ENCODE measurements around the gene TTC13. TPM values are rescaled to one million over a fixed set of nuclear protein-coding genes. Genes with fewer than 3 reads are reported as not detected.

The TTC13 gene
- total RNA-seq, 1 donor from 2014 or later: 18.6 TPM

- Histone ChIP-seq H3K36me3 (peaks cover 24% of the 10 kb centered on the region), H3K27me3 (no peaks in the 10 kb centered on the region), H3K4me1 (peaks cover 10% of the 10 kb centered on the region), H3K27ac (no peak overlapping the region), H3K4me3 (no peak overlapping the region), H3K9me3 (no peaks in the 10 kb centered on the region)
- DNase-seq: no peak
- intact Hi-C loops (cut with DNase I): no loop called here
- TF ChIP-seq CTCF (IDR thresholded peaks at IDR 0.05): no peak
- no peak for ATAC-seq
Observed at GRCh38 chr1:230940848-230941247, 37.8 kb downstream of the TTC13 start.

GRCh38 chr1:230939806-230940489, 38.7 kb downstream of the TTC13 start:
- Histone ChIP-seq H3K36me3 (peaks cover 21% of the 10 kb centered on the region), H3K27ac (no peak overlapping the region), H3K4me3 (no peak overlapping the region), H3K4me1 (peaks cover 10% of the 10 kb centered on the region), H3K9me3 (no peaks in the 10 kb centered on the region), H3K27me3 (no peaks in the 10 kb centered on the region)
- intact Hi-C loops (cut with DNase I): no loop called here
- DNase-seq (no peak), ATAC-seq (no peak)
- TF ChIP-seq CTCF (IDR thresholded peaks at IDR 0.05): no peak

GRCh38 chr1:230938924-230939368, 39.7 kb downstream of the TTC13 start:
- intact Hi-C loops (cut with DNase I): no loop called here
- H3K36me3 ChIP-seq: peaks cover 14% of the 10 kb centered on the region
- H3K27me3 ChIP-seq: no peaks in the 10 kb centered on the region
- H3K27ac ChIP-seq: no peak overlapping the region
- DNase-seq (no peak), ATAC-seq (no peak)
- TF ChIP-seq CTCF (IDR thresholded peaks at IDR 0.05): no peak
- H3K9me3 ChIP-seq: no peaks in the 10 kb centered on the region
- peaks cover 10% of the 10 kb centered on the region for H3K4me1 ChIP-seq
- H3K4me3 ChIP-seq: no peak overlapping the region

GRCh38 chr1:230937371-230937770, 41.3 kb downstream of the TTC13 start:
- Histone ChIP-seq H3K27ac (no peak overlapping the region), H3K9me3 (no peaks in the 10 kb centered on the region), H3K27me3 (no peaks in the 10 kb centered on the region), H3K4me3 (no peak overlapping the region), H3K36me3 (peaks cover 3% of the 10 kb centered on the region), H3K4me1 (peaks cover 10% of the 10 kb centered on the region)
- intact Hi-C loops (cut with DNase I): no loop called here
- DNase-seq (no peak), ATAC-seq (no peak)
- no peak for TF ChIP-seq CTCF (IDR thresholded peaks at IDR 0.05)

GRCh38 chr1:230936475-230936874, 42.2 kb downstream of the TTC13 start:
- Histone ChIP-seq H3K27me3 (no peaks in the 10 kb centered on the region), H3K4me3 (no peak overlapping the region), H3K4me1 (peaks cover 10% of the 10 kb centered on the region), H3K27ac (no peak overlapping the region), H3K36me3 (peaks cover 10% of the 10 kb centered on the region), H3K9me3 (no peaks in the 10 kb centered on the region)
- ATAC-seq (no peak), DNase-seq (no peak)
- intact Hi-C loops (cut with DNase I): no loop called here
- no peak for TF ChIP-seq CTCF (IDR thresholded peaks at IDR 0.05)
